Activated CD8-positive, alpha-beta T cell treated with anti-CD3 and anti-CD28 coated beads for 36 hours (primary cell): ENCODE data around the gene AGAP1. TPM values are rescaled to one million over a fixed set of nuclear protein-coding genes. Genes with fewer than 3 reads are reported as not detected.

ENCODE experiments used
- ATAC-seq: fragments of 200-7000 bp; cut with Tn5 transposase; one replicate; pipeline ENCODE4 v1.10.0; 2021; ENCODE audit warnings: mild to moderate bottlenecking, moderate library complexity
- CTCF ChIA-PET: fragments of 350-600 bp; sonication (Branson Sonifier 250); formaldehyde crosslinking; loops from one replicate; lab custom pipeline; 2021; ENCODE audit warnings: antibody characterized with exemption; lab: Charles Lee
- POLR2A ChIA-PET: fragments of 350-600 bp; sonication (Branson Sonifier 250); formaldehyde crosslinking; loops from one replicate; lab custom pipeline; 2021; ENCODE audit warnings: antibody characterized with exemption; lab: Charles Lee
- DNase-seq: peaks from one replicate; pipeline ENCODE4 v3.0.0-alpha.2; 2020
- H3K27ac Mint-ChIP-seq: one replicate; pipeline ENCODE4 v1.8.0; 2021; ENCODE audit warnings: mild to moderate bottlenecking, mixed read lengths
- H3K27me3 Mint-ChIP-seq: one replicate; pipeline ENCODE4 v1.8.0; 2021; ENCODE audit warnings: mixed read lengths
- H3K36me3 Mint-ChIP-seq: one replicate; pipeline ENCODE4 v1.8.0; 2021; ENCODE audit warnings: low read depth, mixed read lengths
- H3K4me1 Mint-ChIP-seq: one replicate; pipeline ENCODE4 v1.8.0; 2021; ENCODE audit warnings: low read depth, mixed read lengths
- H3K4me3 Mint-ChIP-seq: one replicate; pipeline ENCODE4 v1.8.0; 2021; ENCODE audit warnings: mild to moderate bottlenecking, moderate library complexity, mixed read lengths
- H3K9me3 Mint-ChIP-seq: one replicate; pipeline ENCODE4 v1.8.0; 2021; ENCODE audit warnings: mixed read lengths
- intact Hi-C: fragments of 100-400 bp; cut with micrococcal nuclease; formaldehyde crosslinking; loops from one replicate; pipeline ENCODE4 v1.10.0; 2022
- total RNA-seq, 2 experiments: library from RNA; stranded (reverse); gene quantifications; one replicate each; pipeline ENCODE4 v1.2.3, GENCODE V29; 2021
- TF ChIP-seq, protein P1 (sequence below): fragments of 200-600 bp; IDR thresholded peaks from one replicate; pipeline ENCODE4 v1.8.0; 2022; ENCODE audit warnings: antibody characterized with exemption, mild to moderate bottlenecking

Gene AGAP1
- total RNA-seq, 2 experiments from 2014 or later, result 2.5 to 2.9 TPM

- Mint-ChIP-seq H3K27me3 (no peaks in the 10 kb centered on the region), H3K27ac (no peak overlapping the region), H3K4me3 (no peak overlapping the region), H3K9me3 (no peaks in the 10 kb centered on the region), H3K36me3 (no peaks in the 10 kb centered on the region), H3K4me1 (no peaks in the 10 kb centered on the region)
- POLR2A ChIA-PET, result no interaction called here
- intact Hi-C loops, result no loop called here
- DNase-seq (no peak), ATAC-seq (no peak)
- TF ChIP-seq, protein P1, sequence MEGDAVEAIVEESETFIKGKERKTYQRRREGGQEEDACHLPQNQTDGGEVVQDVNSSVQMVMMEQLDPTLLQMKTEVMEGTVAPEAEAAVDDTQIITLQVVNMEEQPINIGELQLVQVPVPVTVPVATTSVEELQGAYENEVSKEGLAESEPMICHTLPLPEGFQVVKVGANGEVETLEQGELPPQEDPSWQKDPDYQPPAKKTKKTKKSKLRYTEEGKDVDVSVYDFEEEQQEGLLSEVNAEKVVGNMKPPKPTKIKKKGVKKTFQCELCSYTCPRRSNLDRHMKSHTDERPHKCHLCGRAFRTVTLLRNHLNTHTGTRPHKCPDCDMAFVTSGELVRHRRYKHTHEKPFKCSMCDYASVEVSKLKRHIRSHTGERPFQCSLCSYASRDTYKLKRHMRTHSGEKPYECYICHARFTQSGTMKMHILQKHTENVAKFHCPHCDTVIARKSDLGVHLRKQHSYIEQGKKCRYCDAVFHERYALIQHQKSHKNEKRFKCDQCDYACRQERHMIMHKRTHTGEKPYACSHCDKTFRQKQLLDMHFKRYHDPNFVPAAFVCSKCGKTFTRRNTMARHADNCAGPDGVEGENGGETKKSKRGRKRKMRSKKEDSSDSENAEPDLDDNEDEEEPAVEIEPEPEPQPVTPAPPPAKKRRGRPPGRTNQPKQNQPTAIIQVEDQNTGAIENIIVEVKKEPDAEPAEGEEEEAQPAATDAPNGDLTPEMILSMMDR, result no peak
- CTCF ChIA-PET, result no interaction called here
Observed at GRCh38 chr2:235749771-235750160, 255.9 kb downstream of the AGAP1 start.

- intact Hi-C loops, result no loop called here
- ATAC-seq (no peak), DNase-seq (no peak)
- Mint-ChIP-seq H3K36me3 (no peaks in the 10 kb centered on the region), H3K4me3 (no peak overlapping the region), H3K4me1 (no peaks in the 10 kb centered on the region), H3K27me3 (no peaks in the 10 kb centered on the region), H3K27ac (no peak overlapping the region), H3K9me3 (no peaks in the 10 kb centered on the region)
- ChIA-PET POLR2A (no interaction called here), CTCF (no interaction called here)
- TF ChIP-seq, protein P1, result no peak
Observed at GRCh38 chr2:235752846-235753245, 259.0 kb downstream of the AGAP1 start.

- ATAC-seq (no peak), DNase-seq (no peak)
- ChIA-PET CTCF (interaction anchor here (1.3 kb wide), 1 partner anchor 11 kb away, joined by 5 read pairs; no protein-coding TSS in a partner anchor), POLR2A (no interaction called here)
- Mint-ChIP-seq H3K27ac (no peak overlapping the region), H3K36me3 (no peaks in the 10 kb centered on the region), H3K4me3 (no peak overlapping the region), H3K27me3 (no peaks in the 10 kb centered on the region), H3K4me1 (no peaks in the 10 kb centered on the region), H3K9me3 (no peaks in the 10 kb centered on the region)
- intact Hi-C loops, result no loop called here
- TF ChIP-seq, protein P1, result no peak
Observed at GRCh38 chr2:235754357-235755207, 260.7 kb downstream of the AGAP1 start.

GRCh38 chr2:235756491-235756890, 262.6 kb downstream of the AGAP1 start:
- H3K27me3 Mint-ChIP-seq, result no peaks in the 10 kb centered on the region
- TF ChIP-seq, protein P1, result no peak
- no peaks in the 10 kb centered on the region for H3K4me1 Mint-ChIP-seq
- CTCF ChIA-PET, result interaction anchor here (3.1 kb wide), 1 partner anchor 9 kb away, joined by 9 read pairs; no protein-coding TSS in a partner anchor
- ATAC-seq (no peak), DNase-seq (no peak)
- intact Hi-C loops, result no loop called here
- POLR2A ChIA-PET, result no interaction called here
- no peak overlapping the region for H3K4me3 Mint-ChIP-seq
- no peaks in the 10 kb centered on the region for H3K9me3 Mint-ChIP-seq
- no peak overlapping the region for H3K27ac Mint-ChIP-seq
- no peaks in the 10 kb centered on the region for H3K36me3 Mint-ChIP-seq

DNA sequence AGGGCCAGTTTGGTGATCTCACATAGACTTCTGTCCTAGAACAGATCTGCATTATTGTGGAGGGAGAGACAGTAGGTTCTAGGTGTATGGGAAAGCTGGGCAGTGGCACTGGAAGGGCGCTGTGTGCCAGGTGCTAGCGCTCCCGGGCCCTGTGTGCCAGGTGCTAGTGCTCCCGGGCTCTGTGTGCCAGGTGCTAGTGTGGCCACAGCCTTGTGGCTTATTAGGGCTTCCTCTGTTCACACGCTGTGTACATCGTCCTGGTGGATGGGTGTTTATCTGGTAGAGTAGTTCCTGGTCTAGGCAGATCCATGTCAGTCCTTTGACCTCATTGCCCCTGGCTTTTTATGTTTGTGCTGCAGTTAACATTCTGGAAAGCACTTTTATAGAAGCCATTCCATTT, 263.4 kb downstream of the AGAP1 start:
- DNase-seq (no peak), ATAC-seq (no peak)
- no peak overlapping the region for H3K4me3 Mint-ChIP-seq
- no peaks in the 10 kb centered on the region for H3K36me3 Mint-ChIP-seq
- TF ChIP-seq, protein P1, result no peak
- intact Hi-C loops, result no loop called here
- no peak overlapping the region for H3K27ac Mint-ChIP-seq
- H3K27me3 Mint-ChIP-seq, result no peaks in the 10 kb centered on the region
- no peaks in the 10 kb centered on the region for H3K4me1 Mint-ChIP-seq
- CTCF ChIA-PET, result interaction anchor here (3.1 kb wide), 1 partner anchor 9 kb away, joined by 9 read pairs; no protein-coding TSS in a partner anchor
- POLR2A ChIA-PET, result no interaction called here
- no peaks in the 10 kb centered on the region for H3K9me3 Mint-ChIP-seq
